ENCODE measurements around the gene VGLL4. TPM values are rescaled to one million over a fixed set of nuclear protein-coding genes. Genes with fewer than 3 reads are reported as not detected.

The VGLL4 gene
- total RNA-seq, 1 donor from 2014 or later = 146 TPM

GRCh38 chr3:11563159-11563864, 80.4 kb downstream of the VGLL4 start:
- no peaks in the 10 kb centered on the region for H3K9me3 ChIP-seq
- intact Hi-C loops (cut with DNase I) = no loop called here
- peaks cover 12 to 68% of the 10 kb centered on the region in 2 donors for H3K4me1 ChIP-seq
- TF ChIP-seq, protein P1, sequence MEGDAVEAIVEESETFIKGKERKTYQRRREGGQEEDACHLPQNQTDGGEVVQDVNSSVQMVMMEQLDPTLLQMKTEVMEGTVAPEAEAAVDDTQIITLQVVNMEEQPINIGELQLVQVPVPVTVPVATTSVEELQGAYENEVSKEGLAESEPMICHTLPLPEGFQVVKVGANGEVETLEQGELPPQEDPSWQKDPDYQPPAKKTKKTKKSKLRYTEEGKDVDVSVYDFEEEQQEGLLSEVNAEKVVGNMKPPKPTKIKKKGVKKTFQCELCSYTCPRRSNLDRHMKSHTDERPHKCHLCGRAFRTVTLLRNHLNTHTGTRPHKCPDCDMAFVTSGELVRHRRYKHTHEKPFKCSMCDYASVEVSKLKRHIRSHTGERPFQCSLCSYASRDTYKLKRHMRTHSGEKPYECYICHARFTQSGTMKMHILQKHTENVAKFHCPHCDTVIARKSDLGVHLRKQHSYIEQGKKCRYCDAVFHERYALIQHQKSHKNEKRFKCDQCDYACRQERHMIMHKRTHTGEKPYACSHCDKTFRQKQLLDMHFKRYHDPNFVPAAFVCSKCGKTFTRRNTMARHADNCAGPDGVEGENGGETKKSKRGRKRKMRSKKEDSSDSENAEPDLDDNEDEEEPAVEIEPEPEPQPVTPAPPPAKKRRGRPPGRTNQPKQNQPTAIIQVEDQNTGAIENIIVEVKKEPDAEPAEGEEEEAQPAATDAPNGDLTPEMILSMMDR (IDR thresholded peaks at IDR 0.05) = no peak
- H3K27ac ChIP-seq = peak overlapping the region; percentile 66
- peak in 1 of 2 donors; percentile 60 for DNase-seq (ENCODE audit: low spot score in 2 of 2)
- peaks cover 33 to 48% of the 10 kb centered on the region in 2 donors for H3K36me3 ChIP-seq
- H3K4me3 ChIP-seq = no peak overlapping the region
- no peaks in the 10 kb centered on the region for H3K27me3 ChIP-seq

- H3K4me1 ChIP-seq = peaks cover 10 to 71% of the 10 kb centered on the region in 2 donors
- peak in 1 of 2 donors; percentile 57 for DNase-seq (ENCODE audit: low spot score in 2 of 2)
- H3K27ac ChIP-seq = peak overlapping the region; percentile 66
These were observed 81.3 kb downstream of the VGLL4 start for GRCh38 chr3:11562277-11562881.

DNA sequence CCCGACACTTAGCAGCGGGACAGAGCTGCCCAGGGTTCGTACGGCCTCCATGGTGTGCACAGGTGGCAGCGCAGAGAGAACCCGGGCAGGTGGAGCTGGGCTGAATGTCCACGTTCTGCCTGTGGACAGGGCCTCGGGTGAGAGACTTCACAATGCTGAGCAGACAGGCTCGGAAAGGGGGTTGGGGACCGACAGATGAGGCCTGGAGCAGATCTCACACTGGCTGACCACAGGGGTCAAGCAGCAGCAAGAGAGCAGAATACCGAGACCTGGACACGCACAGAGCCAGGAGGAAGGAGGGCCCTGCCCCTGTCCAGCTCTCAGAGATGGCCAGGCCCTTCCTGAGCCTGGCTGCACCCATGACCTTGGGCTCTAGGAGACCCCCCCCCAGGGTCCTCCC, 83.0 kb downstream of the VGLL4 start:
- DNase-seq (ENCODE audit: low spot score in 2 of 2) = no peak
- peaks cover 25 to 50% of the 10 kb centered on the region in 2 donors for H3K36me3 ChIP-seq
- H3K4me3 ChIP-seq = no peak overlapping the region
- H3K9me3 ChIP-seq = no peaks in the 10 kb centered on the region
- TF ChIP-seq, protein P1 (IDR thresholded peaks at IDR 0.05) = no peak
- intact Hi-C loops (cut with DNase I) = no loop called here
- peak overlapping the region; percentile 66 to 90 for H3K27ac ChIP-seq
- H3K4me1 ChIP-seq = peaks cover 10 to 75% of the 10 kb centered on the region in 2 donors
- no peaks in the 10 kb centered on the region for H3K27me3 ChIP-seq

More at GRCh38 chr3:11562277-11562881, 81.3 kb downstream of the VGLL4 start:
- no peaks in the 10 kb centered on the region for H3K9me3 ChIP-seq
- TF ChIP-seq, protein P1 (IDR thresholded peaks at IDR 0.05) = no peak
- peaks cover 33 to 50% of the 10 kb centered on the region in 2 donors for H3K36me3 ChIP-seq
- no peaks in the 10 kb centered on the region for H3K27me3 ChIP-seq
- no peak overlapping the region for H3K4me3 ChIP-seq
- intact Hi-C loops (cut with DNase I) = no loop called here

GRCh38 chr3:11559816-11560633, 83.7 kb downstream of the VGLL4 start:
- TF ChIP-seq, protein P1 (IDR thresholded peaks at IDR 0.05) = no peak
- Histone ChIP-seq H3K36me3 (peaks cover 25 to 48% of the 10 kb centered on the region in 2 donors), H3K27me3 (no peaks in the 10 kb centered on the region), H3K9me3 (no peaks in the 10 kb centered on the region), H3K4me1 (peaks cover 17 to 75% of the 10 kb centered on the region in 2 donors), H3K4me3 (no peak overlapping the region), H3K27ac (peak overlapping the region; percentile 66 to 90)
- intact Hi-C loops (cut with DNase I) = no loop called here
- DNase-seq (ENCODE audit: low spot score in 2 of 2) = no peak

DNA sequence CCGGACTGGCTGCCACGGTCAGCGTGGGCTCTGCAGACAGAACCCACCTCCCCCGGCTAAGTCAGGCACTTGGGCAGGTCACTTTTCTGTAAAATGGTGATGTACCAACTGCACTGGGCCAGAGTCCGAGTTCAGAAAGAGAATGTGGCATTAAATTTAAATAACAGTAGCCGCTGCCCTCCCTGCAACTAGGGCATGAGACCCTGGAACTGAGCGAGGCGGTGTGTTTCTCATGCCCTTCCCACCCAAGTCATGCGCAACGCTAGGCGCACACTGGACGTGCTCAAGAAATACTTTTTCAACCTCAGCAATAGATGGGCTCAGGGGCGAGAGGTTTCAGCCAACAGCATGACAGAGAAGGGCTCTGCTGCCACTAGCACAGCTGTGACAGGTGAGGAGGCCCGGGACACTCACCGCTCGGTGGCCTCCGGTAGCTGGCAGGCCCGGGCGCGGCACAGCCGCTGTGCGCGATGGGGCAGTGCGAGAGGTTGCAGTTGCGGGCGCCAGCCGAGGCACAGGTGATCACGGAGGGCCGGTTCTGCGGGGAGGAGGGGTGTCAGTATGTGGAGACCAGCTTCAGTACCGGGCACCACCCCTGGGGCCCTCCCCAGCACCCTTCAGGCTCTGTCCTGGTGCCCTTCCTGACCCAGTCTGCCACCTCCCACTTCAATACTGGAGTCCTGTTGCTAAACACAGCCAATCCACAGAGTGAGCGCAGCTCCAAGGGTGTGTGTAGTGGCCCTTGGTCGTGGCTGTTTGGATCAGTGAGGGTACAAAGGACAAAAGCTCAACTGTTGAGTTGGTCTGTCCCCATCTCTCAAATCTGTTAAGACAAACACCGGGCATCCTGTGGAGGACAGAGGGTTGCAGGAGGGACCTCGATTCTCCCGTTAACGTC, 84.5 kb downstream of the VGLL4 start:
- H3K36me3 ChIP-seq = peaks cover 25 to 40% of the 10 kb centered on the region in 2 donors

More for the DNA sequence above, 84.5 kb downstream of the VGLL4 start:
- no peaks in the 10 kb centered on the region for H3K27me3 ChIP-seq
- TF ChIP-seq, protein P1 (IDR thresholded peaks at IDR 0.05) = no peak
- peaks cover 21 to 77% of the 10 kb centered on the region in 2 donors for H3K4me1 ChIP-seq
- H3K9me3 ChIP-seq = no peaks in the 10 kb centered on the region
- peak overlapping the region; percentile 66 to 90 for H3K27ac ChIP-seq
- H3K4me3 ChIP-seq = no peak overlapping the region
- intact Hi-C loops (cut with DNase I) = no loop called here
- DNase-seq (ENCODE audit: low spot score in 2 of 2) = no peak

Data from ascending aorta (tissue), 2 donors.